Anterior cingulate cortex (tissue), 58 donors: Measurements from ENCODE around the gene MEIS1.
"Not testable (repeated sequence)": the region's sequence is repeated elsewhere in the genome, so short reads cannot be mapped to it uniquely, and the experiment has no call there.

ENCODE experiments used
- DNase-seq, 58 donors: peaks; one replicate each; lab custom pipeline; 2025; lab: John Stamatoyannopoulos, UW

The MEIS1 gene

GRCh38 chr2:66434679-66435548 lies at the start of gene MEIS1:
Gene MEIS1 (plus strand): TSS chr2:66435125. CDS start chr2:66435857, 732 bp downstream.
- peak; percentile 12 to 91 (median 81) for DNase-seq

GRCh38 chr2:66387016-66387753 lies 47.7 kb upstream of the MEIS1 start:
- DNase-seq: no peak

GRCh38 chr2:66389651-66390131 lies 45.2 kb upstream of the MEIS1 start:
- DNase-seq: no peak

- no peak for DNase-seq
Observed at GRCh38 chr2:66390152-66390551, 44.8 kb upstream of the MEIS1 start.

GRCh38 chr2:66390811-66391210 lies 44.1 kb upstream of the MEIS1 start:
- no peak for DNase-seq

GRCh38 chr2:66391240-66391639 lies 43.7 kb upstream of the MEIS1 start:
- DNase-seq: not testable (repeated sequence)

- DNase-seq: no peak
Observed at GRCh38 chr2:66405473-66405872, 29.5 kb upstream of the MEIS1 start.

- no peak for DNase-seq
Observed at GRCh38 chr2:66408905-66409304, 26.0 kb upstream of the MEIS1 start.

GRCh38 chr2:66412874-66413273 lies 22.1 kb upstream of the MEIS1 start:
- no peak for DNase-seq

GRCh38 chr2:66414896-66415295 lies 20.0 kb upstream of the MEIS1 start:
- DNase-seq: no peak

- DNase-seq: no peak
Observed at GRCh38 chr2:66418381-66418780, 16.5 kb upstream of the MEIS1 start.

GRCh38 chr2:66421612-66422011 lies 13.3 kb upstream of the MEIS1 start:
- no peak for DNase-seq

- DNase-seq: no peak
Observed at GRCh38 chr2:66423391-66424124, 11.4 kb upstream of the MEIS1 start.

GRCh38 chr2:66426244-66427111 lies 8.4 kb upstream of the MEIS1 start:
- DNase-seq: no peak

GRCh38 chr2:66427300-66427699 lies 7.6 kb upstream of the MEIS1 start:
- no peak for DNase-seq

GRCh38 chr2:66428986-66429612 lies 5.8 kb upstream of the MEIS1 start:
- peak in 4 of 58 donors; percentile 14 to 50 (median 25) for DNase-seq

- no peak for DNase-seq
Observed at GRCh38 chr2:66429693-66430504, 5.0 kb upstream of the MEIS1 start.

GRCh38 chr2:66430505-66431273 lies 4.2 kb upstream of the MEIS1 start:
- DNase-seq: no peak
